Esophagus muscularis mucosa (tissue), 4 donors: ENCODE measurements around the gene PEX26. TPM values are rescaled to one million over a fixed set of nuclear protein-coding genes. Genes with fewer than 3 reads are reported as not detected.
A peak's percentile ranks its signal among the peaks of the same experiment; 100 is the strongest.

Experiments used
- DNase-seq: peaks from one replicate; pipeline ENCODE4 v3.0.0-alpha.2; 2017; ENCODE audit errors: extremely low spot score
- H3K27ac ChIP-seq, 4 donors: fragments of 200-600 bp; sonication (generic); replicated peaks in 1 of 4; 1 replicate in 3 of 4; 2 replicates in 1 of 4; pipeline ENCODE4 v1.5.1; 2016 to 2019; ENCODE audit warnings: mild to moderate bottlenecking in 1 of 4
- H3K27me3 ChIP-seq, 4 donors: fragments of 200-600 bp; sonication (generic); one replicate each; pipeline versions ENCODE4 v1.5.1 to v1.6.0; 2016 to 2019
- H3K36me3 ChIP-seq, 4 donors: fragments of 200-600 bp; sonication (generic); one replicate each; pipeline ENCODE4 v1.5.1; 2016 to 2019
- H3K4me1 ChIP-seq, 4 donors: fragments of 200-600 bp; sonication (generic); one replicate each; pipeline ENCODE4 v1.5.1; 2016 to 2019
- H3K4me3 ChIP-seq, 4 donors: fragments of 200-600 bp; sonication (generic); 1 replicate in 2 of 4; 2 replicates in 2 of 4; pipeline ENCODE4 v1.5.1; 2016 to 2019; ENCODE audit warnings: mild to moderate bottlenecking in 4 of 4, moderate library complexity in 1 of 4
- H3K9me3 ChIP-seq, 4 donors: fragments of 200-600 bp; sonication (generic); 1 replicate in 3 of 4; 2 replicates in 1 of 4; pipeline ENCODE4 v1.5.1; 2016 to 2019
- EP300 ChIP-seq: sonication (generic); formaldehyde crosslinking; IDR thresholded peaks from one replicate; pipeline ENCODE4 v1.6.1; 2017; ENCODE audit warnings: antibody characterized with exemption
- POLR2A ChIP-seq: fragments of 450-650 bp; IDR thresholded peaks from one replicate; pipeline ENCODE4 v1.6.1; 2017; ENCODE audit warnings: antibody characterized with exemption, moderate library complexity, mild to moderate bottlenecking, low read depth
- POLR2AphosphoS5 ChIP-seq, 2 donors: sonication (generic); formaldehyde crosslinking; IDR thresholded peaks; one replicate each; pipeline ENCODE4 v1.6.1; 2017; ENCODE audit warnings: antibody characterized with exemption in 2 of 2
- WGBS: methylation state at CpG from one replicate; pipeline ENCODE4 v1.1.5; 2018; 5-methylcytosine and 5-hydroxymethylcytosine counted together
- intact Hi-C: fragments of 100-400 bp; cut with DNase I; formaldehyde crosslinking; loops from one replicate; pipeline ENCODE4 v1.15.1; 2023
- total RNA-seq, 4 donors: library from RNA; depleted of rRNA; stranded (reverse); fragments of >200 nt; gene quantifications; one replicate each; pipeline versions ENCODE4 v1.1.0 to v1.2.1, GENCODE V29; 2016
- TF ChIP-seq, protein P1 (sequence below), 3 experiments: fragments of 200-600 bp in 2 of 3; fragments of 450-650 bp in 1 of 3; sonication (generic) in 2 of 3; IDR thresholded peaks; one replicate each; pipeline ENCODE4 v1.5.1; 2017 to 2019; ENCODE audit warnings: antibody characterized with exemption in 3 of 3, mild to moderate bottlenecking in 2 of 3, moderate library complexity in 1 of 3

Gene PEX26
- total RNA-seq, 4 donors from 2014 or later = 19.7 to 54.2 (median 33.6) TPM

DNA sequence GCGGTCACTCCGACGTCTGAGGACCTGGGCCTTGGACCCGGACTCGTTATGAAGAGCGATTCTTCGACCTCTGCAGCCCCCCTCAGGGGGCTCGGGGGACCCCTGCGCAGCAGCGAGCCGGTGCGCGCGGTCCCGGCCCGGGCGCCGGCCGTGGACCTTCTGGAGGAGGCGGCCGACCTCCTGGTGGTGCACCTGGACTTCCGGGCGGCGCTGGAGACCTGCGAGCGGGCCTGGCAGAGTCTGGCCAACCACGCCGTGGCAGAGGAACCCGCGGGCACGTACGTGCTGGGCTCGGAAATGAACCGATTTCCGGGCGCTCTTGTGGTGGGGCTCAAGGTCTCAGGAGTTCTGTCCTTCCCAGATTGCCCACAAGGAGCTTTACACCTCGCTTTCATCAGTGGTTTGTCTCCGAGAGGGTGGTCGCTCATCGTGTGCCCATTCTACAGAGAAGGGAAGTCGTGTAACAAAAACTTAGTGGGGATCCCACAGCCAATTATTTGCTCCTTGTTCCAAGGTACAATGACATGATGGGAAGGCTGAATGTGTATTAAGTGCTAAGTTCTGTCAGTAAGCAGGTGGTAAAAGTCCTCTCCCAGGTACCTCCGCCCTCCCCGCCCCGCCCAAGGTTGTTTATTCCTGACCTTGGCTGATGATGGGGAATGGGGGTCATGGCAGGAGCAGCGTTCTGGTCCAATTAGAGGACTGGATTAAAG lies 695 bp downstream of the PEX26 start:
- intact Hi-C loops = loop anchor here (5.0 kb wide), 2 partner anchors 166 to 186 kb away; no protein-coding TSS in a partner anchor
- DNase-seq = no peak
- WGBS = 19% methylated on average over 19 of the region's 45 CpGs
- Histone ChIP-seq H3K4me3 (peak overlapping the region; percentile 71 to 93 (median 80)), H3K36me3 (peaks cover 10 to 43% (median 38%) of the 10 kb centered on the region in 4 donors), H3K9me3 (no peaks in the 10 kb centered on the region), H3K4me1 (peaks cover 28 to 46% (median 43%) of the 10 kb centered on the region in 4 donors), H3K27me3 (no peaks in the 10 kb centered on the region), H3K27ac (peak overlapping the region; percentile 81 to 90 (median 83))
- TF ChIP-seq, protein P1, sequence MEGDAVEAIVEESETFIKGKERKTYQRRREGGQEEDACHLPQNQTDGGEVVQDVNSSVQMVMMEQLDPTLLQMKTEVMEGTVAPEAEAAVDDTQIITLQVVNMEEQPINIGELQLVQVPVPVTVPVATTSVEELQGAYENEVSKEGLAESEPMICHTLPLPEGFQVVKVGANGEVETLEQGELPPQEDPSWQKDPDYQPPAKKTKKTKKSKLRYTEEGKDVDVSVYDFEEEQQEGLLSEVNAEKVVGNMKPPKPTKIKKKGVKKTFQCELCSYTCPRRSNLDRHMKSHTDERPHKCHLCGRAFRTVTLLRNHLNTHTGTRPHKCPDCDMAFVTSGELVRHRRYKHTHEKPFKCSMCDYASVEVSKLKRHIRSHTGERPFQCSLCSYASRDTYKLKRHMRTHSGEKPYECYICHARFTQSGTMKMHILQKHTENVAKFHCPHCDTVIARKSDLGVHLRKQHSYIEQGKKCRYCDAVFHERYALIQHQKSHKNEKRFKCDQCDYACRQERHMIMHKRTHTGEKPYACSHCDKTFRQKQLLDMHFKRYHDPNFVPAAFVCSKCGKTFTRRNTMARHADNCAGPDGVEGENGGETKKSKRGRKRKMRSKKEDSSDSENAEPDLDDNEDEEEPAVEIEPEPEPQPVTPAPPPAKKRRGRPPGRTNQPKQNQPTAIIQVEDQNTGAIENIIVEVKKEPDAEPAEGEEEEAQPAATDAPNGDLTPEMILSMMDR (IDR thresholded peaks at IDR 0.05) = peak in 1 of 3 experiments; percentile 9
- no peak for TF ChIP-seq EP300

DNA sequence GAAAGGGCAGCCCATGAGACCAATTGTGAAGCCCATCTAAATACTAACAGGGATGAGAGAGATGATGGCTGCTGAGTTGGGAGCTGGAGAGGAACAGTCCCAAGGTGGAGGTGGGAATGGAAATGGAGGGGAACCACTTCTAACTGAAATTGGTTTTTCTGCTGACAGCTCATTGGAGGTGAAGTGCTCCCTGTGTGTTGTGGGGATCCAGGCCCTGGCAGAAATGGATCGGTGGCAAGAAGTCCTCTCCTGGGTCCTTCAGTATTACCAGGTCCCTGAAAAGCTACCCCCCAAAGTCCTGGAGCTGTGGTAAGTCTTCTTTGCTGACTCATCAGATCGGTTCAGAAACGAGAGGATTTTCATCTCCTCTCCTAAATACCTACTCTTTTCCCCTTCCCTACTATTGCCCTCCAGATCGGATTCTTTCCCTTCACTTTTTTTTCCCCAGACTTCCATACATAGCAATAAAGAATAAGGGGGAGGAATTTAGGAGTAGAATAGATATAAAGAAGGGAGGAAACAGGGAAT lies 2.0 kb downstream of the PEX26 start:
- no peak for DNase-seq
- no peaks in the 10 kb centered on the region for H3K9me3 ChIP-seq
- H3K27me3 ChIP-seq = no peaks in the 10 kb centered on the region
- H3K27ac ChIP-seq = no peak overlapping the region
- peaks cover 28 to 46% (median 43%) of the 10 kb centered on the region in 4 donors for H3K4me1 ChIP-seq
- H3K4me3 ChIP-seq = no peak overlapping the region
- intact Hi-C loops = loop anchor here (5.0 kb wide), 2 partner anchors 167 to 187 kb away; no protein-coding TSS in a partner anchor
- H3K36me3 ChIP-seq = peaks cover 21 to 56% (median 49%) of the 10 kb centered on the region in 4 donors
- 58% methylated on average over 4 of the region's 4 CpGs for WGBS
- TF ChIP-seq POLR2A = no peak
- TF ChIP-seq, protein P1 (IDR thresholded peaks at IDR 0.05) = no peak
- TF ChIP-seq POLR2AphosphoS5 (IDR thresholded peaks at IDR 0.05) = no peak
- no peak for TF ChIP-seq EP300

DNA sequence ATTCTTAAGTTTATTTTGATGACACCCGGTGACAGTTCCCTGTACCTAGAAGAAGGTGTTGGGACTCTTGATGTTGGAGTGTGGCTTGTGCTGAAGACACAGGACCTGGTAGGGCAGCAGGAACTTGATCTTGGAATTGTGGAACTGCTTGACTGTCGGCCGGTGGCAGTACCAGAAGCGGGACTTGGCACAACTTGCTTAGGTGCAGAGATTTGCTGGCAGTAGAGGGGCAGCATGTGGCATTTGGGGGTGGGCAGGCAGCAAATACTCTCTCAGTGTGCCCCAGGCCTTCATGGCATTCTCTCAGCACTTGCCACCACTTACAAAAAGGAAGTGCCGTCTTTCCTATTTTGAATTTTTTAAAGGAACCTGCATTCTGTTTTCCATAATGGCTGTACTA lies 3.6 kb downstream of the PEX26 start:
- intact Hi-C loops = no loop called here
- WGBS = 83% methylated on average over 5 of the region's 5 CpGs
- no peaks in the 10 kb centered on the region for H3K27me3 ChIP-seq

DNA sequence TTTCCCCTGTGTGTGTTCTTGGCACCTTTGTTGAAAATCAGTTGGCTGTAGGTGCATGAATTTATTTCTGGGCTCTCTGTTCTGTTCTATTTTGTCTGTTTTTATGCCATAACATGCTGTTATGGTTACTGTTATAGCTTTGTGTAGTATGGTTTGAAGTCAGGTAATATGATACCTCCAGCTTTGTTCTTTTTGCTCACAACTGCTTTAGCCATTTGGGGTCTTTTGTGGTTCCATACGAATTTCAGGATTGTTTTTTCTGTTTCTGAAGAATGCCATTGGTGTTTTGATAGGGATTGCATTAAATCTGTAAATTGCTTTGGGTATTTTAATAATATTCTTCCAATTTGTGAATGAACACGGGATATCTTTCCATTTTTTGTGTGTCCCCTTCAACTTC lies 4.7 kb downstream of the PEX26 start:
- DNase-seq = no peak
- intact Hi-C loops = no loop called here
- H3K27me3 ChIP-seq = no peaks in the 10 kb centered on the region
- no peak overlapping the region for H3K27ac ChIP-seq
- H3K9me3 ChIP-seq = no peaks in the 10 kb centered on the region
- peaks cover 37 to 83% (median 74%) of the 10 kb centered on the region in 4 donors for H3K36me3 ChIP-seq
- no peak for TF ChIP-seq POLR2A
- TF ChIP-seq EP300 = no peak
- TF ChIP-seq POLR2AphosphoS5 (IDR thresholded peaks at IDR 0.05) = no peak
- TF ChIP-seq, protein P1 (IDR thresholded peaks at IDR 0.05) = no peak
- peaks cover 10 to 21% (median 18%) of the 10 kb centered on the region in 4 donors for H3K4me1 ChIP-seq
- H3K4me3 ChIP-seq = no peak overlapping the region
- WGBS = 60% methylated on average over 2 of the region's 2 CpGs

More for the DNA sequence above, 3.6 kb downstream of the PEX26 start:
- no peak for TF ChIP-seq EP300
- no peak for TF ChIP-seq POLR2AphosphoS5 (IDR thresholded peaks at IDR 0.05)
- TF ChIP-seq, protein P1 (IDR thresholded peaks at IDR 0.05) = no peak
- no peak for TF ChIP-seq POLR2A
- peaks cover 29 to 72% (median 65%) of the 10 kb centered on the region in 4 donors for H3K36me3 ChIP-seq
- H3K4me3 ChIP-seq = no peak overlapping the region
- no peaks in the 10 kb centered on the region for H3K9me3 ChIP-seq
- no peak for DNase-seq
- peaks cover 19 to 31% (median 28%) of the 10 kb centered on the region in 4 donors for H3K4me1 ChIP-seq
- no peak overlapping the region for H3K27ac ChIP-seq
